CD4-positive, alpha-beta memory T cell (primary cell): ENCODE measurements around the gene SPDYE6. TPM values are rescaled to one million over a fixed set of nuclear protein-coding genes. Genes with fewer than 3 reads are reported as not detected.
A peak's percentile ranks its signal among the peaks of the same experiment; 100 is the strongest.

Experiments used
- CTCF ChIA-PET: fragments of 350-600 bp; sonication (Branson Sonifier 250); formaldehyde crosslinking; loops from one replicate; lab custom pipeline; 2021; ENCODE audit warnings: inconsistent platforms; ENCODE audit not compliant: partially characterized antibody; lab: Charles Lee
- POLR2A ChIA-PET: fragments of 350-600 bp; sonication (Branson Sonifier 250); formaldehyde crosslinking; loops from one replicate; lab custom pipeline; 2021; ENCODE audit not compliant: partially characterized antibody; lab: Charles Lee
- DNase-seq, 5 donors: peaks; one replicate each; pipeline versions ENCODE4 v3.0.0 to v3.0.0-alpha.2; 2020 to 2022; ENCODE audit warnings: mixed read lengths in 1 of 5
- H3K27ac ChIP-seq: one replicate; pipeline ENCODE4 v1.7.0; 2013; ENCODE audit warnings: low read depth, low read length
- H3K27me3 ChIP-seq: 2 replicates; pipeline ENCODE4 v1.7.0; 2013; ENCODE audit warnings: mild to moderate bottlenecking, low read length, moderate library complexity; ENCODE audit not compliant: insufficient read depth
- H3K36me3 ChIP-seq: 2 replicates; pipeline ENCODE4 v1.7.0; 2013; ENCODE audit warnings: mild to moderate bottlenecking, low read length, moderate library complexity; ENCODE audit not compliant: insufficient read depth
- H3K4me1 ChIP-seq: 2 replicates; pipeline ENCODE4 v1.7.0; 2013; ENCODE audit warnings: mild to moderate bottlenecking, low read length, moderate library complexity; ENCODE audit not compliant: insufficient read depth
- H3K4me3 ChIP-seq, 2 donors: one replicate each; pipeline ENCODE4 v1.7.0; 2013; ENCODE audit warnings: low read length in 2 of 2, mild to moderate bottlenecking in 1 of 2
- H3K9me3 ChIP-seq, 2 donors: one replicate each; pipeline ENCODE4 v1.7.0; 2013; ENCODE audit warnings: low read length in 2 of 2, control low read depth in 1 of 2; ENCODE audit not compliant: control insufficient read depth in 1 of 2
- H3K27ac Mint-ChIP-seq, 7 donors: one replicate each; pipeline ENCODE4 v1.8.0; 2020 to 2021; ENCODE audit warnings: mixed read lengths in 7 of 7, mild to moderate bottlenecking in 6 of 7, inconsistent platforms in 3 of 7, moderate library complexity in 3 of 7
- H3K27me3 Mint-ChIP-seq, 2 donors: one replicate each; pipeline ENCODE4 v1.8.0; 2020 to 2021; ENCODE audit warnings: mixed read lengths in 2 of 2
- H3K36me3 Mint-ChIP-seq, 2 donors: one replicate each; pipeline ENCODE4 v1.8.0; 2020 to 2021; ENCODE audit warnings: mixed read lengths in 2 of 2, inconsistent platforms in 1 of 2, mild to moderate bottlenecking in 1 of 2
- H3K4me1 Mint-ChIP-seq, 4 donors: one replicate each; pipeline ENCODE4 v1.8.0; 2020 to 2021; ENCODE audit warnings: mixed read lengths in 4 of 4, mild to moderate bottlenecking in 1 of 4
- H3K4me3 Mint-ChIP-seq, 8 donors: one replicate each; pipeline ENCODE4 v1.8.0; 2020 to 2021; ENCODE audit warnings: mixed read lengths in 8 of 8, mild to moderate bottlenecking in 7 of 8, moderate library complexity in 6 of 8, inconsistent platforms in 3 of 8
- H3K9me3 Mint-ChIP-seq, 8 donors: one replicate each; pipeline ENCODE4 v1.8.0; 2020 to 2021; ENCODE audit warnings: mixed read lengths in 8 of 8, mild to moderate bottlenecking in 5 of 8, inconsistent platforms in 3 of 8, moderate library complexity in 1 of 8
- intact Hi-C: fragments of 100-400 bp; cut with micrococcal nuclease; formaldehyde crosslinking; loops from one replicate; pipeline ENCODE4 v1.15.1; 2023
- polyA plus RNA-seq, 2 donors: library from polyadenylated mRNA; unstranded; fragments of 300-500 nt; fragmentation: Illumina TruSeq; gene quantifications; one replicate each; pipeline ENCODE4 v1.2.3, GENCODE V29; 2021
- total RNA-seq, 2 experiments: library from RNA; stranded (reverse); gene quantifications; one replicate each; pipeline ENCODE4 v1.2.3, GENCODE V29; 2021

The SPDYE6 gene
- total and polyA plus RNA-seq, 4 experiments from 2014 or later: 0.14 to 0.73 TPM; not detected in 2

GRCh38 chr7:102396710-102397019, 40.4 kb upstream of the SPDYE6 start:
- Mint-ChIP-seq H3K4me3 (peak overlapping the region; percentile 96 to 99 (median 96)), H3K4me1 (peaks cover 15 to 30% (median 19%) of the 10 kb centered on the region in 4 donors), H3K36me3 (peaks cover 24 to 29% of the 10 kb centered on the region in 2 donors), H3K9me3 (no peaks in the 10 kb centered on the region), H3K27me3 (no peaks in the 10 kb centered on the region), H3K27ac (peak overlapping the region; percentile 91 to 99 (median 98))
- DNase-seq: no peak
- Histone ChIP-seq H3K9me3 (no peaks in the 10 kb centered on the region), H3K4me3 (peak overlapping the region; percentile 67 to 99), H3K36me3 (peaks cover 20% of the 10 kb centered on the region), H3K4me1 (peaks cover 17% of the 10 kb centered on the region), H3K27me3 (no peaks in the 10 kb centered on the region), H3K27ac (peak overlapping the region; percentile 91)
- ChIA-PET CTCF (interaction anchor here (0.8 to 3.0 kb wide), 5 partner anchors 11 to 53 kb away, joined by 3 to 12 read pairs (median 5); no protein-coding TSS in a partner anchor), POLR2A (interaction anchor here (0.5 to 4.7 kb wide), 16 partner anchors 9 to 352 kb away, joined by 3 to 37 read pairs (median 6); partner anchors contain the start of genes ALKBH4, FAM185A, LRWD1 and ORAI2)
- intact Hi-C loops: loop anchor here (1.0 to 5.0 kb wide), 4 partner anchors 30 to 351 kb away; partner anchors contain the start of genes ALKBH4, FAM185A and LRWD1

- Histone ChIP-seq H3K4me3 (peak within 1 kb of the TSS; percentile 67 to 99), H3K9me3 (no peaks in the 10 kb centered on the region), H3K27ac (peak within 1 kb of the TSS; percentile 91), H3K27me3 (no peaks in the 10 kb centered on the region), H3K4me1 (peaks cover 17% of the 10 kb centered on the region), H3K36me3 (peaks cover 17% of the 10 kb centered on the region)
- intact Hi-C loops: loop anchor here (1.0 to 5.0 kb wide), 4 partner anchors 31 to 351 kb away; partner anchors contain the start of genes ALKBH4, FAM185A and LRWD1
- Mint-ChIP-seq H3K4me1 (peaks cover 15 to 30% (median 19%) of the 10 kb centered on the region in 4 donors), H3K9me3 (no peaks in the 10 kb centered on the region), H3K27me3 (no peaks in the 10 kb centered on the region), H3K4me3 (peak within 1 kb of the TSS; percentile 96 to 99 (median 96)), H3K27ac (peak within 1 kb of the TSS; percentile 91 to 99 (median 98)), H3K36me3 (peaks cover 23 to 28% of the 10 kb centered on the region in 2 donors)
- peak; percentile 86 to 96 (median 91) for DNase-seq
- ChIA-PET CTCF (interaction anchor here (0.7 to 3.0 kb wide), 15 partner anchors 8 to 116 kb away, joined by 3 to 12 read pairs (median 4); partner anchors contain the start of genes ALKBH4 and LRWD1), POLR2A (interaction anchor here (0.7 to 4.7 kb wide), 21 partner anchors 8 to 679 kb away, joined by 3 to 37 read pairs (median 6); partner anchors contain the start of genes ALKBH4, ARMC10, FAM185A and FBXL13)
Observed at GRCh38 chr7:102395873-102396709, 39.8 kb upstream of the SPDYE6 start, which contains the start of gene PRKRIP1. Gene PRKRIP1 (plus strand): TSS chr7:102396363. CDS start chr7:102396412, 49 bp downstream.

DNA sequence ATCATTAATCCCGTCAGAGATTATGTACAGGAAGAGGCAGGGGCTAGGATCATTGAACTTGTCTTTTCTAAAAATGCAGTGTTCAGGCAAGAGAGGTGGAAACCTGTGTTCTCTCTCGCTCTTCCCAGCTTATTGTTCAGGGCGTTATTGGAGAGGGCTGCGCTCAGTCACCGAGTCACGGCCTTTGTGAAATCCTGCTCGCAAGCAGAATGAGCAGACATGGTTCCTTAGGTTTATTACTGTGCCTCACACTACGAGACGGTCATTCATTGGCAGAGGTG, 39.3 kb upstream of the SPDYE6 start:
- H3K9me3 Mint-ChIP-seq: no peaks in the 10 kb centered on the region
- Histone ChIP-seq H3K4me3 (peak overlapping the region; percentile 67 to 97), H3K27ac (peak overlapping the region; percentile 91), H3K27me3 (no peaks in the 10 kb centered on the region), H3K36me3 (peaks cover 11% of the 10 kb centered on the region), H3K4me1 (peaks cover 17% of the 10 kb centered on the region), H3K9me3 (no peaks in the 10 kb centered on the region)
- H3K4me1 Mint-ChIP-seq: peaks cover 15 to 30% (median 18%) of the 10 kb centered on the region in 4 donors
- ChIA-PET CTCF (interaction anchor here (0.7 to 3.0 kb wide), 14 partner anchors 9 to 116 kb away, joined by 3 to 12 read pairs (median 4); partner anchors contain the start of genes ALKBH4 and LRWD1), POLR2A (interaction anchor here (0.7 to 4.7 kb wide), 17 partner anchors 8 to 679 kb away, joined by 3 to 37 read pairs (median 7); partner anchors contain the start of genes ALKBH4, ARMC10, FAM185A and FBXL13)
- intact Hi-C loops: loop anchor here (5.0 kb wide), 1 partner anchor 352 kb away; the partner anchor contains the start of gene FAM185A
- no peak for DNase-seq
- peak overlapping the region; percentile 96 to 99 (median 96) for H3K4me3 Mint-ChIP-seq
- peak overlapping the region; percentile 91 to 99 (median 98) for H3K27ac Mint-ChIP-seq
- H3K36me3 Mint-ChIP-seq: peaks cover 18 to 24% of the 10 kb centered on the region in 2 donors
- H3K27me3 Mint-ChIP-seq: no peaks in the 10 kb centered on the region

GRCh38 chr7:102393467-102393866, 37.2 kb upstream of the SPDYE6 start:
- intact Hi-C loops: no loop called here
- Histone ChIP-seq H3K4me1 (peaks cover 17% of the 10 kb centered on the region), H3K4me3 (no peak overlapping the region), H3K9me3 (no peaks in the 10 kb centered on the region), H3K36me3 (no peaks in the 10 kb centered on the region), H3K27ac (no peak overlapping the region), H3K27me3 (no peaks in the 10 kb centered on the region)
- peak overlapping the region in 1 of 7 donors; percentile 46 for H3K27ac Mint-ChIP-seq
- no peaks in the 10 kb centered on the region for H3K27me3 Mint-ChIP-seq
- DNase-seq: no peak
- ChIA-PET POLR2A (no interaction called here), CTCF (interaction anchor here (1.6 to 4.1 kb wide), 2 partner anchors 30 to 114 kb away, joined by 4 to 59 read pairs; no protein-coding TSS in a partner anchor)
- no peaks in the 10 kb centered on the region for H3K9me3 Mint-ChIP-seq
- H3K4me1 Mint-ChIP-seq: peaks cover 15 to 26% (median 19%) of the 10 kb centered on the region in 4 donors
- H3K4me3 Mint-ChIP-seq: peak overlapping the region in 4 of 8 donors; percentile 15 to 55 (median 34)
- peaks cover 9 to 16% of the 10 kb centered on the region in 2 donors for H3K36me3 Mint-ChIP-seq

GRCh38 chr7:102392330-102392729, 36.1 kb upstream of the SPDYE6 start:
- H3K9me3 ChIP-seq: no peaks in the 10 kb centered on the region
- H3K27me3 Mint-ChIP-seq: no peaks in the 10 kb centered on the region
- peaks cover 13% of the 10 kb centered on the region for H3K4me1 ChIP-seq
- peaks cover 6 to 16% of the 10 kb centered on the region in 2 donors for H3K36me3 Mint-ChIP-seq
- H3K4me3 Mint-ChIP-seq: no peak overlapping the region
- ChIA-PET POLR2A (no interaction called here), CTCF (interaction anchor here (4.1 kb wide), 1 partner anchor 113 kb away, joined by 59 read pairs; no protein-coding TSS in a partner anchor)
- no peak overlapping the region for H3K27ac ChIP-seq
- no peak overlapping the region for H3K4me3 ChIP-seq
- H3K4me1 Mint-ChIP-seq: peaks cover 13 to 20% (median 16%) of the 10 kb centered on the region in 4 donors
- H3K36me3 ChIP-seq: no peaks in the 10 kb centered on the region
- DNase-seq: no peak
- H3K27ac Mint-ChIP-seq: peak overlapping the region in 3 of 7 donors; percentile 47 to 63 (median 57)
- no peaks in the 10 kb centered on the region for H3K27me3 ChIP-seq
- intact Hi-C loops: no loop called here
- H3K9me3 Mint-ChIP-seq: no peaks in the 10 kb centered on the region

GRCh38 chr7:102390697-102391484, 34.6 kb upstream of the SPDYE6 start:
- Histone ChIP-seq H3K27ac (no peak overlapping the region), H3K4me1 (peaks cover 6% of the 10 kb centered on the region), H3K9me3 (no peaks in the 10 kb centered on the region), H3K27me3 (no peaks in the 10 kb centered on the region), H3K4me3 (no peak overlapping the region), H3K36me3 (peaks cover 6% of the 10 kb centered on the region)
- Mint-ChIP-seq H3K36me3 (peaks cover 9 to 15% of the 10 kb centered on the region in 2 donors), H3K4me1 (peaks cover 5 to 8% (median 6%) of the 10 kb centered on the region in 4 donors), H3K27me3 (no peaks in the 10 kb centered on the region), H3K27ac (peak overlapping the region in 1 of 7 donors; percentile 37), H3K9me3 (no peaks in the 10 kb centered on the region), H3K4me3 (no peak overlapping the region)
- DNase-seq: peak; percentile 57 to 63 (median 60)
- intact Hi-C loops: loop anchor here (2.0 kb wide), 1 partner anchor 848 kb away; no protein-coding TSS in a partner anchor
- CTCF ChIA-PET: interaction anchor here (1.0 to 4.1 kb wide), 7 partner anchors 12 to 111 kb away, joined by 3 to 59 read pairs (median 6); no protein-coding TSS in a partner anchor
- POLR2A ChIA-PET: no interaction called here
